ENCODE results near the gene AGPS. TPM values are rescaled to one million over a fixed set of nuclear protein-coding genes. Genes with fewer than 3 reads are reported as not detected.

The AGPS gene
- total RNA-seq, 2 donors from 2014 or later, result 17.5 to 21.7 TPM

GRCh38 chr2:177592397-177592796 is 199.8 kb downstream of the AGPS start:
- Histone ChIP-seq H3K27ac (no peak overlapping the region), H3K4me1 (ENCODE audit: control insufficient read depth in 1 of 2, low read depth in 2 of 2) (no peaks in the 10 kb centered on the region), H3K4me3 (no peak overlapping the region), H3K36me3 (no peaks in the 10 kb centered on the region), H3K27me3 (replicated peaks; ENCODE audit: insufficient read depth) (no peaks in the 10 kb centered on the region), H3K9me3 (no peaks in the 10 kb centered on the region)
- TF ChIP-seq, protein P1, sequence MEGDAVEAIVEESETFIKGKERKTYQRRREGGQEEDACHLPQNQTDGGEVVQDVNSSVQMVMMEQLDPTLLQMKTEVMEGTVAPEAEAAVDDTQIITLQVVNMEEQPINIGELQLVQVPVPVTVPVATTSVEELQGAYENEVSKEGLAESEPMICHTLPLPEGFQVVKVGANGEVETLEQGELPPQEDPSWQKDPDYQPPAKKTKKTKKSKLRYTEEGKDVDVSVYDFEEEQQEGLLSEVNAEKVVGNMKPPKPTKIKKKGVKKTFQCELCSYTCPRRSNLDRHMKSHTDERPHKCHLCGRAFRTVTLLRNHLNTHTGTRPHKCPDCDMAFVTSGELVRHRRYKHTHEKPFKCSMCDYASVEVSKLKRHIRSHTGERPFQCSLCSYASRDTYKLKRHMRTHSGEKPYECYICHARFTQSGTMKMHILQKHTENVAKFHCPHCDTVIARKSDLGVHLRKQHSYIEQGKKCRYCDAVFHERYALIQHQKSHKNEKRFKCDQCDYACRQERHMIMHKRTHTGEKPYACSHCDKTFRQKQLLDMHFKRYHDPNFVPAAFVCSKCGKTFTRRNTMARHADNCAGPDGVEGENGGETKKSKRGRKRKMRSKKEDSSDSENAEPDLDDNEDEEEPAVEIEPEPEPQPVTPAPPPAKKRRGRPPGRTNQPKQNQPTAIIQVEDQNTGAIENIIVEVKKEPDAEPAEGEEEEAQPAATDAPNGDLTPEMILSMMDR (IDR thresholded peaks at IDR 0.05), result no peak
- no peak for ATAC-seq (ENCODE audit: insufficient number of reproducible peaks, low FRiP score, low read depth)
- no peak for DNase-seq (ENCODE audit: low spot score)

- no peaks in the 10 kb centered on the region for H3K36me3 ChIP-seq
- no peaks in the 10 kb centered on the region for H3K27me3 ChIP-seq (replicated peaks; ENCODE audit: insufficient read depth)
- H3K4me3 ChIP-seq, result no peak overlapping the region
- no peak for ATAC-seq (ENCODE audit: insufficient number of reproducible peaks, low FRiP score, low read depth)
- no peak overlapping the region for H3K27ac ChIP-seq
- no peak for DNase-seq (ENCODE audit: low spot score)
- H3K4me1 ChIP-seq (ENCODE audit: control insufficient read depth in 1 of 2, low read depth in 2 of 2), result peaks cover 0 to under 1% of the 10 kb centered on the region in 2 donors
- TF ChIP-seq, protein P1 (IDR thresholded peaks at IDR 0.05), result no peak
- H3K9me3 ChIP-seq, result no peaks in the 10 kb centered on the region
Measured at GRCh38 chr2:177592945-177593344, 200.4 kb downstream of the AGPS start.

- ATAC-seq (ENCODE audit: insufficient number of reproducible peaks, low FRiP score, low read depth) (no peak), DNase-seq (ENCODE audit: low spot score) (no peak)
- peaks cover 0 to 5% of the 10 kb centered on the region in 2 donors for H3K4me1 ChIP-seq (ENCODE audit: control insufficient read depth in 1 of 2, low read depth in 2 of 2)
- no peaks in the 10 kb centered on the region for H3K27me3 ChIP-seq (replicated peaks; ENCODE audit: insufficient read depth)
- TF ChIP-seq, protein P1 (IDR thresholded peaks at IDR 0.05), result no peak
- H3K27ac ChIP-seq, result no peak overlapping the region
- H3K9me3 ChIP-seq, result no peaks in the 10 kb centered on the region
- no peaks in the 10 kb centered on the region for H3K36me3 ChIP-seq
- H3K4me3 ChIP-seq, result no peak overlapping the region
Measured at GRCh38 chr2:177593402-177593801, 200.8 kb downstream of the AGPS start.

Other genes with a start within 250 kb of the AGPS start
- 10 to 100 TPM; 60.1 to 98.4 TPM for gene HNRNPA3, start 180.0 kb upstream of the AGPS start, total RNA-seq
- 100 to 1,000 TPM in 1 of 2 donors, 10 to 100 TPM in 1; 64.3 to 155 TPM for gene NFE2L2, start 128.0 kb upstream of the AGPS start, total RNA-seq